Bone marrow (tissue), 2 donors: ENCODE data around the gene PPP1R3G.
"Not testable (repeated sequence)": the region's sequence is repeated elsewhere in the genome, so short reads cannot be mapped to it uniquely, and the experiment has no call there.

Experiments used
- DNase-seq, 2 donors: peaks; one replicate each; lab custom pipeline; 2025; lab: John Stamatoyannopoulos, UW

Gene PPP1R3G

DNA sequence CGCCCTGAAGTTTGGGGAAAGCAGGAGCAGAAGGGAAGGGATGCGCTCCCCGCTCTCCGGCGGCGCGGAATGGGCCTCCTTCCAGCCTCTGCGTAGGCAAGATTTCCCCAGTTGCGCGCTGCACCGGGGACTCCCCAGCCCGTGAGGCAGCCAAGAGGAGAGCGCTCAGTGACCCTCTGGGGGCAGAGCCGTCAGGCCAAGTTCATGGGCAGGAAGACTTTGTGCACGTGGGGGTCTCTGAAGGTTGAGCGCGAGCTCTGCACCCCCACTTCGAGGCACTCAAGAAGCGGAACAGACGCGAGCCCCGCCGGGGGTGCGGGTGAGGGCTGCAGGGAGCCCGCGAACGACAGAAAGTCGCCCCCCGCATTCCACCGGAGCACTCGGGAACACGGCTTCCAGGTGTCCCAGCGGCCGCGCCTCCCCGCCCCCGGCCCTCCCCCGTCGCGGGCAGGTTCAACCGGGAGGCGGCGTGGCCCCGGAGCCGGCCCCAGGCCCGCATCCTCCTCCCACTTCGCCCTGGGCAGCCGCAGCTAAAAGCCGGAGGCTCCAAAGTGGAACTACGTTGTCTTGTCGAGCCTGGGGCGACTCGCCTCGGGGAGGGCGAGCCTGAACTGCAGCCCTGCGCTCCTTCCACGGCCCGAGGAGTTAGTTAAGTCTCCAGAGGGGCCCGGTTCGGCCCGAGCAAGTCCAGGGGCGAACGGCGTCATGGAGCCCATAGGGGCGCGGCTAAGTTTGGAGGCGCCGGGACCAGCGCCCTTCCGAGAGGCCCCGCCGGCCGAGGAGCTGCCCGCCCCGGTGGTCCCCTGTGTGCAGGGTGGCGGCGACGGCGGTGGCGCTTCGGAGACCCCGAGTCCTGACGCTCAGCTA, at the start of gene PPP1R3G:
Gene PPP1R3G, plus strand, starts transcription at position 561 of the 867 bp plus-strand sequence. Its CDS starts 145 bp downstream, at position 706.
- DNase-seq: peak in 1 of 2 donors; percentile 56

DNA sequence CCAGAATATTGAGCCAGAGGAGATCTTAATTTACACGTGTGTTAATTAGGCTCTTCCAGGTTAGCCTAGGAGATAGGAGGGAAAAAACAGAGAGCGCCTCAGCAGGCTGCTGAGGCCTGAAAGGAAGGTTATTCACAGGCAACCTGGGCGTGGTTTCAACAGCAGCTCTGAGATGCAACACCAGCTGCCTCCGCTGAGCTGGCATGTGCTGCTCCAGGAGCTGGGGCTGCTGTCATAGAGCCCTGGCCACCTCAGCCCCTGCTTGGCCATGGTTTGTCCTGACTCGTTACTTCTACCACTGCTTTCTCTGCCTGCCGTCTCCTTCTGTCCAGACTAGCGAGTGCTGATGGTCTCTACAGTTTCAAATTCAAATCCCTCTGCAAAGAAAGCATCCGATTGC, 48.9 kb upstream of the PPP1R3G start:
- peak in 1 of 2 donors; percentile 31 for DNase-seq

DNA sequence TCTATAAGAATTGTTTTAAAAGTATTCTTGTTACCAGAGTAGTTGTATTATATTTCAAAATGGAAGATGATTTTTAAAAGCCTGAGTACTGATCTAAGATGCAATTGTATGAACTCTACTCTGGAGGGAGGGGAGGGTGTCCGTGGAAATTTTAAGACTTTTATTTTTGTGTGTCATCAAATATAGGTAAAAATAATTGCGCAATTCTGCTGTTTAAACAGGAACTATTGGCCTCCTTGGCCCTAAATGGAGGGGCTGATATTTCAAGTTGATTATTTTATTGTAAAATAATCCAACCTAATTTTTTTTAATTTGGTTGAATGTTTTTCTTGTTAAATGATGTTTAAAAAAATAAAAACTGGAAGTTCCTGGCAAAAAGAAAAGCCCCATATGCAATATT, 43.2 kb upstream of the PPP1R3G start:
- DNase-seq: no peak

DNA sequence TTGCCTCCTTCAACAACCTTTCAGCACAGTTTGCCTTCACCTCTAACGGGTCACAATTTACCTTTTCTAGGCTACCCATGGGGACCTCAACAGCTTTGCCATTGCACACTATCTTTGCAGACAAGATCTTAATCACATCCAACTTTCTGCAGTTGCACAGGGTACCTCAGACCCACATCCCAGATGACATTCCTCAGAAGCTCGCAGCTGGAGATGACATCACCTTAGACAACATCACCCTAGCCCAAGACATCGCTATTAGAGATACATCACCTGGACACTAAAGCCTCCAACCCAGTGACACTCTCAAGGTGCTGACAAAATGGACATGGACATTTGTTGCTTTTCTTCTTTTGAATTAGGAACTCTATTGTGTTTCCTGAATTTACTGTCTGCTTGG, 42.7 kb upstream of the PPP1R3G start:
- DNase-seq: no peak

DNA sequence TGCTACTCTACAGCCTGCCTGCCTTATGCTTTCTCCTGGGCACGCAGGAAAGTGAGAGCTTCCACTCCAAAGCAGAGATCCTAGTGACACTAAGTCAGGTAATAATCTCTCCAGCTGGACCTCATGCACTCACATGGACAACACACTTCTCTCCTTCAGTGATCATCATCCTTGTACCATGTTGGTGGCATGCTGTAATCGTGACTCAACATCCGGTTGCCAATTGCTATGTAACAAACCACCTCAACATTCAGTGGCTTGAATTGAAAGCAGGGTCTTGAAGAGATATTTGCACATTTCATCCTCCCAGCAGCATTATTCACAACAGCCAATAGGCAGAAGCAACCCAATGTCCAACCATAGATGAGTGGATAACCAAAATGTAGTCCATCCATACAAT, 40.3 kb upstream of the PPP1R3G start:
- no peak for DNase-seq

DNA sequence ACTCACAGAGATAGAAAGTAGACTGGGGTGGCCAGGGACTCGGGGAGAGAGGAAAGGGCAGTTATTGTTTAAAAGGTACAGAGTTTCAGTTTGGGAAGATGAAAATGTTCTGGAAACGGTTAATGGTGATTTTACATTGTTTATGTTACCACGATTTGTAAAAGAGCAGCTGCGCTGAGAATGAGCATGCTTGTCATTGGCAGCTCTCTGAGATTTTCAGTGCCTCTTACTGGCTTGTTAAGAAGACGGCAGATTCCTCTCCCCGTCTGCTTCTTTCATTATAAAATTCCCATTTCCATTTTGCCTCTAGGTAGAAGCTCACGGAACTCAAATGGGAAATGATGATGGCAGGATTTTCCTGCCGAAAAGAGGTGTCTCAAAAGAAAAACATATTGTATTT, 39.7 kb upstream of the PPP1R3G start:
- no peak for DNase-seq

DNA sequence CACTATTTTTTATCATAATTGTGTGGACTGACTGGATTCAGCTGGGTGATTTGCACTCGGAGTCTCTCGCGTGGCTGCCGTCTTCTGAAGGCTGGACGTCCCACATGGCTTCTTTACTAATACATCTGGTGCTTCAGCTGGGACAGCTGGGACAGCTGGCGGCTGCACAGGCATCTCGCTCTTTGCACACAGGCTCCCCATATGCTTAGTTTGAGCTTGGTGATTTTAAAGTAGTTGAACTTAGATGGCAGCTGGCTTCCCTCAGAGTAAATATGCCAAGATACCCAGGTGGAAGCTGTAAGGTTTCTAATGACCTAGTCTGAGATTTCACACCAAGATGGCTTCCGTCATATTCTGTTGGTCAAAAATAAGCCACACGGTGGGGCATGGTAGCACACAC, 38.7 kb upstream of the PPP1R3G start:
- DNase-seq: no peak

DNA sequence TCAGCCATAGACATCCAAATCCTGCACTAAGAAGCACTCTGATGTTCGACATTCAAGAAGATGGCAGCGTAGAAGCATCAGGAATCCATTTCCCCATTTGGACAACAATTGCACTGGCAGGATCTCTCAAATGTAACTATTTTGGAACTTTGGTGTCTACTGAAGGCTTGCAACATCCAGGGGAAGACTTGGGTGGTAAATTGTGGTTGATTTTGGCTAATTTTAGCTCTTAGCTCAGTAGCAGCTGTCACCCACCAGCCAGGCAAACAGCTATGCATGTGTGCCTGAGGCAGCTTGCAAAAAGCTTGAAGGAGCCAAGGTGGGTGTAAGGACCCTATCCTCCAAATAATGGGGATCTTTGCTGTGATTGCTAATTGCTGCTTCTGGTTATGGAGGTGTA, 35.1 kb upstream of the PPP1R3G start:
- DNase-seq: peak in 1 of 2 donors; percentile 26

DNA sequence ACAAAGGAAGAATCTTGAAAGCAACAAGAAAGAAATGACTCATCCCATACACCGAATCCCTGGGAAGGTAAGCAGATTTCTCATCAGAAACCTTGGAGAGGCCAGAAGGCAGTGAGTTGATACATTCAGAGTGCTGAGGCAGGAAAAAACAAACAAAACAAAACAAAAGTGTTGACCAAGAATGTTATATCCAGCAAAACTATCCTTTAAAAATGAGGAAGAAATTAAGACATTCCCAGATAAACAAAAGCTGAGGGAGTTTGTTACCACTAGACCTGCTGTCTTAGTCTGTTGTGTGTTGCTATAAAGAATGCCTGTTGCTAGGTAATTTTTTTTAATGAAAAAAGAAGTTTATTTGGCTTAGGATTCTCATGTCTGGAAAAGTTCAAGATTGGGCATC, 33.7 kb upstream of the PPP1R3G start:
- no peak for DNase-seq

DNA sequence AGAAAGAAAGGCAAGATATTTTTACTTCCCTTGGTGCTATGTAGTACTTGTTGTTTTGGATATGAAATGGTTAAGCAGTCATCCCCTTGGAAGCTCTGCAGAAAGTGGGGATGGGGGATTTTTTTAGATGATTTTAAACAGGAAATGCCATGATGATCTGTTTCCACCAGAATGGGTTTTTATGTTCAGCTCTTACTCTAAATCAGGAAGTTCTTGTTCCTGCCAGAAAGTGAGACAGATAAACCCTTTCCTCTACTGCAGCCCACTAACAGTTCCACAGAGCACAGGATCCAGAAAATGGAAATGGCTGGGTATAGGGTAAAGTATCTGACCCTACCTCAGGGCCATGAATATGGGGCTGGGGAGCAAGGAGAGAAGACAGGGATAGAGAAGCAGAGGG, 32.1 kb upstream of the PPP1R3G start:
- DNase-seq: peak in 1 of 2 donors; percentile 49

DNA sequence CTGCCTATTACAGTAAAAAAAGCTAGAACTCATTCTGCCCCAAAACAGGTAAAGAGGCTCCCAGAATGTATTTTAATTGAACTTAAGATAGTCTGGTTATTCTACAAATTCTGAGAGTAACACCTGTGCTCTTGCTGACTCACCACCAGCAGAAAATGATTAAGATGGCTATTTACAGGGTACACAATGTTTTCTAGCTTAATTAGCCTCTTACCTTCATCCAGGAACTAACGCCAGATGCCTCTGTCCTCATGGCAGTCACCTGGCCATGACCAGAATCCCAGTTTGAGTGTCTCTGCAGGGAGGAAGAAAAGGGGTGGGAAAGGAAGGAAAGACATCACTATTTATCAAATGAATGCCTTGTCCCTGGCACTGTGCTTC, 31.3 kb upstream of the PPP1R3G start:
- no peak for DNase-seq

DNA sequence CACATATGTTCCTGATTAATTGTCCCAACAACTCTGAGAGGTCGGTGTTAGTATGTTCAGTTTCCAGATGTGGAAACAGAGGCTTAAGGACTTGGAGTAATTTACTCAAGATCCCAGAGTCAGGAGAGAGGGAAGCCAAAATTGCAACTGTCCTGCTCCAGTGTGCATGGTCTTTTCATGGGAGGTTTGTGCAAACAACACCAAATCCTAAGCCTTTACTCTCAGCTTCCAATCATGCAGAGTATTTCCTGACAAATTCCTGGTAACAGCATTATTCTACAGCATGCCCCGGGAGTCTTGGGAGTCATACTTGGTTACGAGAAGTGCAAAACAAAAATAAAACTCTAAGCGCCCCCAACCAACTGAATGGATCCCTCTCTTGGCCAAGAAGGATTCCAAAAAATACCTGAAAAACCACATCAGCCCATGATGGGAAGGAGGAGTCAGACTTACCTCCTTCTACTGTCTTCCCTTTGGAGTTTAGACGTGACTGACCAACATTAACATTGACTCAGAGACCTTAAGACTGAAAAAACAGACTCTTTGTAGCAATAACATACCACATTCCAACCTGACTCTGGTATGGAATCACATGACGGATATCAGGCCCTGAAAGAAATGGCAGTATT, 30.8 kb upstream of the PPP1R3G start:
- DNase-seq: no peak

DNA sequence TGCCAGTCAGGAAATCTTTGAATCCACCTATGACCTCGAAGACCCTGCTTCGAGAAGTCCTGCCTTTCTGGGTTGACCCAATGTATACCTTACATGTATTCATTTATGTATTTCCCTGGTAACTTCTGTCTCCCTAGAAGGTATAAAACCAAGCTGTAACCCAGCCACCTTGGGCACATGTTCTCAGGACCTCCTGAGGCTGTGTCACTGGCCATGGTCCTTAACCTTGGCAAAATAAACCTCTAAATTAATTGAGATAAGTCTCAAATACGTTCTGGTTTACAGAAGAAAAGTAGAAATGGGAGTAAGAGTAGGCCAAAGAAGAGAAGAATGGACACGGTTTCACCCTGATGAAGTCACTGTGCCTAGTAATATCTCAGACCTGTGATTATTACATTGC, 30.0 kb upstream of the PPP1R3G start:
- DNase-seq: no peak

DNA sequence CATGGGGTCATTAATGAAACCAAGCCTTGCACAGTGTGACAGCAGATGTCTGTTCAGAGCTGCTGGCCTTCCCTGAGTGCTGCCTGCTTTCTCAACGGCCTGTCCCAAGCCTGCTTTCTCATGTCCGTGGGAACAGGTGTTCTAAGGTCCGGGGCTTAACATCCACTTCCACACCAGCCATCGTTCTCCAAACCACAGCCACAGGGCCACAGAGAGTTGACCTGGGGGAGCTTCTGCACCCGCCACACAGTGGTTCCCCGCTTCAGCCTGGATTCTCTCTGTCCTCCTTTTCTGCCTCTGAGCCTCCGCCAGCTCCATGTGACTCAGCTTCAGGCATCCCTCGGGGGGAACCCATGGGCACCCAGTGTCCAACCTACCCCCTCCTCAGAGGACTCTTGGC, 26.9 kb upstream of the PPP1R3G start:
- no peak for DNase-seq

DNA sequence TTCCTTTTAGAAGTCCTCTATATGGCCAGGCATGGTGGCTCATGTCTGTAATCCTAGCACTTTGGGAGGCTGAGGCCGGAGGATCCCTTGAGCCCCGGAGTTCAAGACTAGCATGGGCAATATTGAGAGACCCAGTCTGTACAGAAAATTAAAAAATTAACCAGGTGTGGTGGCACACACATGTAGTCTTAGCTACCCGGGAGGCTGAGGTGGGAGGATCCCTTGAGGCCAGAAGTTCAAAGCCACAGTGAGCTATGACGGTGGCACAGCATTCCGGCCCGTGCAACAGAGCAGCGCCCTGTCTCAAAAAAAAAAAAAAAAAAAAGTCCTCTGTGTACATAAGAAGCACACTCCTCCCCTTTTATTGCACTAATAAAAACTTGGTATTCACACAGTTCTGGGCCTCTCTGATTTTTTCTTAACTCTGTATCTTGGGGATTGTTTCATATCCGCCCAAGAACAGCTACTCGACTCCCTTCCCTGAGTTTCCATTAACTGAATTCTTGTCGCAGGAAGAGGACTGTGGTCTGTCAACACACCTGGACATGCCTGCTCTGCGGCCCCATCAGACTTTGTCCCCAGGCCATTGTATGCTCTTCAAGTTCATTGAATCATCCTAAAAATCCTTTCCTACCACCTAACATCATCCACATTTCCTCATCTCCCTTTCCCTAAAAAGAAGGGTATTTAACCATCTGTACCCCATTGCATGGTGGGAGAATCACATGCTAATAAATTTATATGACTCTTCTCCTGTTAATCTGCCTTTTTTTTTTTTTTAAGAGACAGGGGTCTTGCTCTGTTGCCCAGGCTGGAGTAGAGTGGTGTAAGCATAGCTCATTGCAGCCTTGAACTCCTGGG, 25.9 kb upstream of the PPP1R3G start:
- DNase-seq: no peak

DNA sequence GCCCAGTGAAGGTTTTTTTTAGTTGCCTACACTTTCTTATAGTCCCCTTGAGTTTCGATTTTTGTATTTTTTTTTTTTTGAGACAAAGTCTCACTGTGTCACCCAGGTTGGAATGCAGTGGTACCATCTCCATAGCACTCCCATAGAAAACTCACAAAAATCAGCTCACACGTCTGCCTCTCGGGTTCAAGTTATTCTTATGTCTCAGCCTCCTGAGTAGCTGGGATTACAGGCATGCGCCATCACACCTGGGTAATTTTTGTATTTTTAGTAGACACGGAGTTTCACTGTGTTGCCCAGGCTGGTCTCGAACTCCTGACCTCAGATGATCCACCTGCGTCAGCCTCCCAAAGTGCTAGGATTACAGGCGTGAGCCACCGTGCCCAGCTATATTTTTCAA, 24.7 kb upstream of the PPP1R3G start:
- not testable (repeated sequence) for DNase-seq

DNA sequence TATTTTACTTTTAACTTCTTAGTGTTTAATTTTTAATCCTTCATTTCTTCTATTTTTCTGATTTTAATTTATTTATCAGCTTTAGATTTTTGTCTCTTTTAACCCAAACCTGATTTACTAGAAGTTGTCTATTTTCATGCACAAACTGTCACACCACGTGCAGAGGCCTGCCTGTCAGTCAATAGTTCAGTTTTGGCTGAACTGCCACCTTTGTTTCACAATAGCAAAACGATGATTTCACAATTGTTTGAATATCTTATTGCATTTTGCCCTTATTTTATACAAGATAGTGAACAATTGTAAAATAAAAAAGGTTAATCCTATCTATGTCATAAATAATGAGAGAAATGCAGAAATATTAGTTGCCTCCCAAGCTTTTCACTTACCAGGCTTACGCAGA, 24.0 kb upstream of the PPP1R3G start:
- DNase-seq: no peak

DNA sequence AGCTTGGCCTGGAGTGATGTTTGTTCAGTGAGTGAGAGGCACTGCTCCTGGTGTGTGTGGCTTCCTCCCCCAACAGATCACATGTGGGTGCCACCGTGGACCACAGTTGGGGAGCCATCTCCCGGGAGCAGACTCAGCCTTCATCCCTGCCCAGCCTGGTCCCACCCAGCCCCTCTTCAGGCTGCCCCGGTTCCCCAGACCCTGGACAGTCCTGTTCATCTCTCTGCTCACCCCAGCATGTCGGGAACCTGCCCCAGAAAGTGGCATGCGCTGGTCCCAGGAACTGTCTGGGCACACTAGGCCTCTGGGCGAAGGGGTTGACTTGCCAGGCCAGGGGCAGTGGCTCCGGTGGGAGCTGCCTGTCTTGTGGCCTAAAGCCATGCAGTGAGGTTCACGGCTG, 21.5 kb upstream of the PPP1R3G start:
- DNase-seq: no peak

DNA sequence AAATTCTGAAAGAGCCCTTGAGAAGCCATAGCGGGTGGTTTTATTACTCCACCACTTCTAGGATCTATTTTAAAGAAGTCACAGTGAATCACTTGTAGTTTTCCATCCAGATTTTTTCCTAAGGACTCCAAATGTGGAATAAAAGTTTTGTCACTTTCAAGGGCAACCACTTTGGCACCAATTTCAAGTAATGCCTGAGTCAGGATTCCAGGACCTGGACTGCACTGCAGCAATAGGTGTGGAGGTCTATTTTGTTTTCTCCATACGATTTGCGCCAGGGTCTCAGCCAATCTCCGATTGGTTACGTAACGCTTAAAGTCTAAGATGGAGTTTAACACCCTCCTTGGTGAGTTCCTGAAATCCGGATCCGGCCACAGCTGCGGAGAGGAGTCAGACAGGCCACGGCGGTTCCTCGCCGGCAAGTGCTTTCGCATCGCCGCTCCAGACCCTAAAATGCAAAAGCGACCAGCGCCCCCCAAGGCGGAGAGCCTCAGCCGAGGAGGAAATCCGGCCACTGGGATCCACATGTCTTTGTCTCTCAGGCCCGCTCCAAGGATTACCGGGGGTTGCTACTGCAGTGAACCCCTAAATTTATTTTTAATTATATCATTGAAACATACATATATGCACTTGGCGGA, 18.6 kb upstream of the PPP1R3G start:
- DNase-seq: no peak

DNA sequence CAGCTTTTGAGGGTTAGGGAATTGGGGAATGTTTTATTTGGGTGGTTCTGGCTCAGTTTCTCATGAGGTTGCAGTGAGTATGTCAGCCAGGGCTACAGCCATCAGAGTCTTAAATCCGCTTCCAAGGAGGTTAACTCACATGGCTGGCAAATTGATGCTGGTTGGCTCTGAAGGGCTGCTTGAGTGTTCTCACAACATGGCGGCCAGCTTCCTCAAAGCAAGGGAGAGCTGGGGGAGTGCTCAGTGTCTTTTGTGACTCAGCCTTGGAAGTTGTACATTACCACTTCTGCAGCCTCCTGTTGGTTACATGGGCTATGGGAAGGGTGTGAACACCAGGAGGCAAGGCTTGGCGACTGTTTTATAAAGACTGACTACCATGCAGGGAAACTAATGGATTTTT, 17.8 kb upstream of the PPP1R3G start:
- no peak for DNase-seq

DNA sequence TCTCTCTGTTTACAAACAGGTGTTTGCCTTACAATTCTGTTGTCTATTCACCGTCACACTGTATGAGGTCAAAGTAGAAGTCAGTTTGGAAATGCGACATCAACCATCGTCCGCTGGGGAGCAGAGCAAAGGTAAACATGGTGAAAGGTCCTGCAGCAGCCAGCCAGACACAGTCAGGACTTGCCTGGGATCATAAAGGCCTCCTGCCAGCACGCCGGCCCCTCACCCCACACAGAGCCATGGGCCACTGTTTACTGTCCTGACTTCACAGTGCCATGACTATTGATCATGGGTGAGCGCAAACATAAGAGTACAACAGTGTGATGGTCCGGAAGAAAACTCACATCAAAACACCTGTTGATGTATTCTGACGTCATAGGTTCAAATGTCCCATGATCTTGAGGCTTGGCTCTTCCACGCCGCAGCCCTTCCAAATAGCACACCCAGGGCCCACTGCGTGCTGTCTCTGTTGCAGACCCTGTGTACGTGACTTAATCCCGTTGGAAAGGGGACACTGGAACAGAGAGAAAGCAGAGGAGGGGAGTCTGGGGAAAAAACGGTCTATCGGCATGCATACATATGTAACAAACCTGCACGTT, 16.9 kb upstream of the PPP1R3G start:
- DNase-seq: no peak

DNA sequence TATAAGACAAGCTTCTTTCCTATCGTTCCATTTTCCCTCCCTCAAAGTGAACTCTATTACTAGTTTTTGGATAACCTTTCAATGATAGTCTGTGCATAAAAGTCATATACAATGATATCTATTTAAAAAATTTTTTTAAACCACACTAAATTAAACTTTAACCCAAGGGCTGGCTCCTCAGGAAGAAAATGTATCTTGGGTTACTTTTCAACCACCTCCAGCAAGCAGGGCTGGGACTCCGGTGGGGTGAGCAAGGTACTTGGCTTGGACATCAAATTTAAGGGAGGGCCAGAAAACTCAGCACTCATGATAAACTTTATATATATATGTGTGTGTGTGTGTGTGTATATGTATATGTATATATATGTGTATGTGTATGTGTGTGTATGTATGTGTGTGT, 13.9 kb upstream of the PPP1R3G start:
- DNase-seq: no peak
